ENCODE measurements around the gene XPNPEP2. TPM values are rescaled to one million over a fixed set of nuclear protein-coding genes. Genes with fewer than 3 reads are reported as not detected.
"Not testable (repeated sequence)": the region's sequence is repeated elsewhere in the genome, so short reads cannot be mapped to it uniquely, and the experiment has no call there.

XPNPEP2 gene
- total and polyA plus RNA-seq, 9 donors = 3.0 to 12.9 (median 4.7) TPM

DNA sequence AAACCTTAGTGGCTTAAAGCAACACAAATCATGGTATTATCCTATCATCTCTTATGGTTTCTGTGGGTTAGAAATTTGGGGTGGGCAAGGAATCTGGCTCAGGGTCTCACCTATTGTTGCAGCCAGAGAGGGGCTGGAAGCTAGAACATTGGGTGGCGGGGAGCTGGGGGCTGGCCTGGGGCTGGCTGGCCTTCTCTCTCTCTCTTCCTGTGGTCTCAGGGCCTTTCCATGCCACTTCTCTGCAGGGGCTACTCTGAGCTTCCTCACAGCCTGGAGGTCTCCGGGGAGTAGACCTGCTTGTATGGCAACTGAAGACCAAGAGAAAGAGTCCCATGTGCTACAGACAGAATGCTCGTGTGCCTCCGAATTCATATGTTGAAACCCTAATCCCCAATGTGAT is 10.7 kb upstream of the XPNPEP2 start:
- WGBS (ENCODE audit: insufficient coverage) = 75% methylated on average over 1 of the region's 4 CpGs
- Histone ChIP-seq H3K9me3 (replicated peaks; ENCODE audit: control insufficient read depth, low read depth, low read length) (no peaks in the 10 kb centered on the region), H3K4me3 (ENCODE audit: low read length) (no peak overlapping the region), H3K27ac (ENCODE audit: low read length) (no peak overlapping the region), H3K4me1 (ENCODE audit: control insufficient read depth, insufficient read depth, low read length) (no peaks in the 10 kb centered on the region), H3K27me3 (ENCODE audit: control insufficient read depth, insufficient read depth, low read length) (peaks cover 21% of the 10 kb centered on the region), H3K36me3 (ENCODE audit: control insufficient read depth, insufficient read depth, low read length) (no peaks in the 10 kb centered on the region)
- no peak for DNase-seq

DNA sequence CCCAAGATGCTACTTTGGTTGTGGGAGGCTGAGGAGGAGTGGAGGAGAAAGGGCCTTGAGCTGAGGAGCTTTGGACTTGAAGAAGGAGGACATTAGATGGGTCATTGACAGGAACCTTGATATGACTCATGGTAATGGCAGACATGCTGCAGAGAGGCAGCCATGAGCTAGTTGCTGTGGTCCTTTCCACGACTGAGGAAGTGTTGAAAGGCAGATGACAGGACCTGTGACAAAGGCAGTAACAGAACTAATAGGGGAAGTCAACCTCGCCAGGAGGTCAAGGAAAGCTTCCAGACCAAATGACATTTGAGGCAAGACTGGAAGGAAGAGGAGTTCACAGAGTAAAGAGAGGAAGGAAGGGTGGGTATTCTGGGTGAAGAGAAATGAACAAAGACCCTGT is 7.6 kb upstream of the XPNPEP2 start:
- 45% methylated on average over 2 of the region's 2 CpGs for WGBS (ENCODE audit: insufficient coverage)
- peaks cover 30% of the 10 kb centered on the region for H3K27me3 ChIP-seq (ENCODE audit: control insufficient read depth, insufficient read depth, low read length)
- no peaks in the 10 kb centered on the region for H3K4me1 ChIP-seq (ENCODE audit: control insufficient read depth, insufficient read depth, low read length)
- H3K4me3 ChIP-seq (ENCODE audit: low read length) = no peak overlapping the region
- H3K36me3 ChIP-seq (ENCODE audit: control insufficient read depth, insufficient read depth, low read length) = no peaks in the 10 kb centered on the region
- no peaks in the 10 kb centered on the region for H3K9me3 ChIP-seq (replicated peaks; ENCODE audit: control insufficient read depth, low read depth, low read length)
- H3K27ac ChIP-seq (ENCODE audit: low read length) = no peak overlapping the region
- DNase-seq = no peak

DNA sequence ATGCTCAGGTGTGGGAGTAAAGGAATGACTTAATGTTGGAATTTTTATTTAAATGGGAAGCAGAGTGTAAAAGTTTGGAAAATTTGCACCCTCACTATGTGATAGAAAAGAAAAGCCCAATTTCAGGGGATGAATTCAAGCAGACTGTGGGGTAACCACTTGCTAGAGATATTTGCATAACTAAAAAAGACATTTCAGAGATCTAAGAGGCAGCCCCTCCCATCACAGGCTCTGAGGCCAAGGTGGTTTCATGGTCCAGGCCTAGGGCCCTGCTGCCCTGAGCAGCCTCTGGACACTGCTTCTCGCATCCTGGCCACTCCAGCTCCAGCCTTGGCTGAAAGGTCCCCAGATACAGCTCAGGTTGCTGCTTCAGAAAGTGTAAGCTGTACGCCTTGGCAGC is 5.9 kb upstream of the XPNPEP2 start:
- DNase-seq = no peak
- H3K9me3 ChIP-seq (replicated peaks; ENCODE audit: control insufficient read depth, low read depth, low read length) = no peaks in the 10 kb centered on the region
- 56% methylated on average over 1 of the region's 2 CpGs for WGBS (ENCODE audit: insufficient coverage)
- H3K4me3 ChIP-seq (ENCODE audit: low read length) = no peak overlapping the region
- H3K4me1 ChIP-seq (ENCODE audit: control insufficient read depth, insufficient read depth, low read length) = peaks cover 7% of the 10 kb centered on the region
- H3K27ac ChIP-seq (ENCODE audit: low read length) = no peak overlapping the region
- no peaks in the 10 kb centered on the region for H3K36me3 ChIP-seq (ENCODE audit: control insufficient read depth, insufficient read depth, low read length)
- peaks cover 35% of the 10 kb centered on the region for H3K27me3 ChIP-seq (ENCODE audit: control insufficient read depth, insufficient read depth, low read length)

DNA sequence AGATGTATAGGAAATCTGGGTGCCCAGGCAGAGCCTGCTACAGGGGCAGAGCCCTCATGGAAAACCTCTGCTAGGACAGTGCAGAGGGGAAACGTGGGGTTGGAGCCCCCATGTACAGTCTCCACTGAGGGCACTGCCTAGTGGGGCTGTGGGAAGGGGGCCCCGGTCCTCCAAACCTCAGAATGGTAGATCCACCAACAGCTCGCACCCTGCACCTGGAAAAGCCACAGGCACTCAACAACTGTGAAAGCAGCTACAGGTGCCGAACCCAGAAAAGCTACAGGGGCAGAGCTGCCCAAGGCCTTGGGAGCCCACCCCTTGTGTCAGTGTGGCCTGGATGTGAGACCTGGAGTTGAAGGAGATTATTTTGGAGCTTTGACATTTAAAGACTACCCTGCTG is 5.4 kb upstream of the XPNPEP2 start:
- 63% methylated on average over 3 of the region's 4 CpGs for WGBS (ENCODE audit: insufficient coverage)
- Histone ChIP-seq H3K36me3 (ENCODE audit: control insufficient read depth, insufficient read depth, low read length) (no peaks in the 10 kb centered on the region), H3K27me3 (ENCODE audit: control insufficient read depth, insufficient read depth, low read length) (peaks cover 36% of the 10 kb centered on the region), H3K4me1 (ENCODE audit: control insufficient read depth, insufficient read depth, low read length) (peaks cover 12% of the 10 kb centered on the region), H3K9me3 (replicated peaks; ENCODE audit: control insufficient read depth, low read depth, low read length) (no peaks in the 10 kb centered on the region), H3K4me3 (ENCODE audit: low read length) (no peak overlapping the region), H3K27ac (ENCODE audit: low read length) (no peak overlapping the region)
- DNase-seq = no peak

DNA sequence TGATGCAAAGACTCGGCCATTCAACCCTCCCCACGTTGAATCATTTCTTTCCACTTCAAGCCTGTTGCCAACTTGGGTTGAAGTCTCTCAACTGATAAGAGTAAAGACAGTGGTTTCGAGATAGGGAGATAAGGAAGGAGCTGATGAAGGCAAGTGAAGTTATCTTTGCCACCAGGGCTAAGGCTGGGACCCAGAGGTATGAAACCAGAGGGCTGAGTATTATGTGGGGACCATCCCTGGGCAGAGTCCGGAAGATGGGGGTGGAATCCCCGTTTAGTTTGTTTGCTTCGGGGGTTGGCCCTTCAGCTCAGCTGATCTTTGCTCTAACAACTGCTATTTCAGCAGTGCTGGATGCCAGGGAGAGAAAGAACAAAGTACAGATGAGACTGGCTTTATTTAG is 2.3 kb upstream of the XPNPEP2 start:
- Histone ChIP-seq H3K9me3 (replicated peaks; ENCODE audit: control insufficient read depth, low read depth, low read length) (no peaks in the 10 kb centered on the region), H3K4me3 (ENCODE audit: low read length) (no peak overlapping the region), H3K27ac (ENCODE audit: low read length) (no peak overlapping the region), H3K27me3 (ENCODE audit: control insufficient read depth, insufficient read depth, low read length) (peaks cover 43% of the 10 kb centered on the region), H3K36me3 (ENCODE audit: control insufficient read depth, insufficient read depth, low read length) (no peaks in the 10 kb centered on the region), H3K4me1 (ENCODE audit: control insufficient read depth, insufficient read depth, low read length) (peaks cover 25% of the 10 kb centered on the region)
- WGBS (ENCODE audit: insufficient coverage) = 65% methylated on average over 2 of the region's 6 CpGs
- no peak for DNase-seq

DNA sequence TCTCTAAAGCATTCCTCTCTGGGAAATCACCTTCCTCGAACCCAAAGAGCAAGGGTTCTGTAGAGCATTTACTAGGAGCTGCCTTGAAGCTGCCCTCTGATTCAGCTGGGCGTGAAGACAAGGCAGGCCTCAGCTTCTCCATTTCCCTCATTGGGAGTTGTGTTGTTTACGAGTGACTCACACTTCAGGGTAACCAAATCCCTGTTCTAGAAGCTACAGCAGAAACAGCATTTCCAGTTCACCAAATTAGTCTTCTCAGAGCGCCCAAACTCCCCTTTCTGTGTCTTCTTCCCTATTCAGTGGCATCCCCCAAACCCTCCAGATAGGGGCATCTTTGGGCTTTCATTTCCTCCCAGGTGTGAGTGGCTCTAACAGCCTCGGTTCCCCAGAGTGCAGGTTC is 863 bp upstream of the XPNPEP2 start:
- Histone ChIP-seq H3K36me3 (ENCODE audit: control insufficient read depth, insufficient read depth, low read length) (no peaks in the 10 kb centered on the region), H3K9me3 (replicated peaks; ENCODE audit: control insufficient read depth, low read depth, low read length) (no peaks in the 10 kb centered on the region), H3K4me1 (ENCODE audit: control insufficient read depth, insufficient read depth, low read length) (peaks cover 29% of the 10 kb centered on the region), H3K27me3 (ENCODE audit: control insufficient read depth, insufficient read depth, low read length) (peaks cover 38% of the 10 kb centered on the region), H3K27ac (ENCODE audit: low read length) (peak overlapping the region; percentile 74), H3K4me3 (ENCODE audit: low read length) (no peak overlapping the region)
- DNase-seq = peak; percentile 31
- 53% methylated on average over 3 of the region's 5 CpGs for WGBS (ENCODE audit: insufficient coverage)

DNA sequence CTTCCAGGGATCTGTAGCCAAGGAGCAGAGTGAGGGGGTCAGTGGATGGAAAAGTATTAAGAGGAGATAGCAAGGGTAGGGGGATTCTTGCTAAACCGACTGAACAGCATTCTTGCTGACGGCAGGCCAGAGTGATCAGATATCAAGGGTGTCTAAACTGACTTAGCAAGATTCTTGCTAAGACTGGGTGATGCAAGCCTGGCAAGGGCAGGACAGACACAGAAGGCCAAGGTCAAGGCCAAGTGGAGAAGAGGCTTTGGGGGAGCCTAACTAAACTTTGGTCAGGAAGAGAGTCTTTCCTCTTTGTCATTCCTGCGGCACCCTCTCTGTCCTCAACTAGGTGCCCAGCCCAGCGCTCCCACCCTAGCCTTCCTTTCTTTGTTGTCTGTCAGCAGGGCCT is 799 bp downstream of the XPNPEP2 start:
- DNase-seq = peak; percentile 20
- H3K4me3 ChIP-seq (ENCODE audit: low read length) = no peak overlapping the region
- no peaks in the 10 kb centered on the region for H3K36me3 ChIP-seq (ENCODE audit: control insufficient read depth, insufficient read depth, low read length)
- H3K27ac ChIP-seq (ENCODE audit: low read length) = no peak overlapping the region
- H3K9me3 ChIP-seq (replicated peaks; ENCODE audit: control insufficient read depth, low read depth, low read length) = no peaks in the 10 kb centered on the region
- peaks cover 30% of the 10 kb centered on the region for H3K4me1 ChIP-seq (ENCODE audit: control insufficient read depth, insufficient read depth, low read length)
- peaks cover 43% of the 10 kb centered on the region for H3K27me3 ChIP-seq (ENCODE audit: control insufficient read depth, insufficient read depth, low read length)
- WGBS (ENCODE audit: insufficient coverage) = 66% methylated on average over 4 of the region's 4 CpGs

DNA sequence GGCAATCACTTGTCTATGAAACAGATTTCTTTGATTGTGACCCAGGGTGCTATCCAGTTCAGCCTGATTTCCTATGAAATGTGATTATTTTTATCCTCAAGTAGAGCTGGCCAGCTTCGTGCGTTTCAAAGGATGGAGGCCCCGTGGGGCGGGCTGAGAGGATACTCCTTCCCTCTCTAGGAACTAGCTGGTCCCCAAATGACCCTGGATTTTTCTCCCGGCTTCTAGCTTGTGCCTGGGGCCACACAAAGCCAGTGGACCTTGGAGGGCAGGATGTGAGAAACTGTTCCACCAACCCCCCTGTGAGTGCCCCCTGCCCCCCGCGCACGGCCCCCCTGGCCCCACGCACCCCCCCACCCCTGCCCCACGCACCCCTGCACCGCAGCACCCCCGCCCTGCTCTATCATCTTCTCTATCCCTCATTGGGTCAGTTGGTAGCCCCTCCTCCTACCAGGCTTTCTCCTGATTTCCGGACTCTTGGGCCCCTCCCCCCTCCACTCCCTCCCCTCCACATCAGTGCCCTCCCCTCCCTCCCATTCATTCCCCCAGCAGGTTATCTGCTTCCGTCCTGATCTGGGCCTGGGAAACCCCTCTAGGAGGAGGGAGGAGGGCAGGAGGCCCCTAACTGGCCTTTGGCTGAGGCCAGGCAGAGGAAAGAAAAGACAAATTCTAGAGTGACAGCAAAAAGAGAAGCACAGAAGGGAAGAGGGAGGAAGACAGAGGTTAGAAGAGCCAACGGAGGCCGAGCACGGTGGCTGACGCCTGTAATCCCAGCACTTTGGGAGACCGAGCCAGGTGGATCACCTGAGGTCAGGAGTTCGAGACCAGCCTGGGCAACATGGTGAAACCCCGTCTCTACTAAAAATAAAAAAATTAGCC is 3.3 kb downstream of the XPNPEP2 start:
- H3K27me3 ChIP-seq (ENCODE audit: control insufficient read depth, insufficient read depth, low read length) = peaks cover 40% of the 10 kb centered on the region
- H3K4me1 ChIP-seq (ENCODE audit: control insufficient read depth, insufficient read depth, low read length) = peaks cover 29% of the 10 kb centered on the region
- WGBS (ENCODE audit: insufficient coverage) = 75% methylated on average over 7 of the region's 21 CpGs
- H3K36me3 ChIP-seq (ENCODE audit: control insufficient read depth, insufficient read depth, low read length) = no peaks in the 10 kb centered on the region
- H3K9me3 ChIP-seq (replicated peaks; ENCODE audit: control insufficient read depth, low read depth, low read length) = no peaks in the 10 kb centered on the region
- no peak overlapping the region for H3K27ac ChIP-seq (ENCODE audit: low read length)
- H3K4me3 ChIP-seq (ENCODE audit: low read length) = no peak overlapping the region
- peak; percentile 42 for DNase-seq

DNA sequence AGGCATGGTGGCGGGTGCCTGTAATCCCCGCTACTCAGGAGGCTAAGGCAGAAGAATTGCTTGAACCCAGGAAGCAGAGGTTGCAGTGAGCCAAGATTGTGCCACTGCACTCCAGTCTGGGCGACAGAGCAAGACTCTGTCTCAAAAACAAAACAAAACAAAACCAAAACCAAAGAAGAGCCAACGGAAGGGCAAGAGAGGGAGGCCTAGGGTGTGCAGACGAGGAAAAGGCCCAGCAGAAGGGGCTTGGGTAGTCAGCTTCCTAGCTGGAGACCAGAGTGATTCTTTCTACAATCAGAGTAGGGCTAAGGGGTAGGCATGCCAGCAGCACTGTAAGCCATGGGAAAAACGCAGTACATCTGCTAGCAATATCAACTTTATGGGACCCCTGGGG is 4.0 kb downstream of the XPNPEP2 start:
- not testable (repeated sequence) for H3K4me3 ChIP-seq (ENCODE audit: low read length); H3K27ac ChIP-seq (ENCODE audit: low read length); H3K36me3 ChIP-seq (ENCODE audit: control insufficient read depth, insufficient read depth, low read length); H3K9me3 ChIP-seq (replicated peaks; ENCODE audit: control insufficient read depth, low read depth, low read length); DNase-seq
- 36% methylated on average over 3 of the region's 6 CpGs for WGBS (ENCODE audit: insufficient coverage)
- Histone ChIP-seq H3K27me3 (ENCODE audit: control insufficient read depth, insufficient read depth, low read length) (peaks cover 40% of the 10 kb centered on the region), H3K4me1 (ENCODE audit: control insufficient read depth, insufficient read depth, low read length) (peaks cover 24% of the 10 kb centered on the region)

DNA sequence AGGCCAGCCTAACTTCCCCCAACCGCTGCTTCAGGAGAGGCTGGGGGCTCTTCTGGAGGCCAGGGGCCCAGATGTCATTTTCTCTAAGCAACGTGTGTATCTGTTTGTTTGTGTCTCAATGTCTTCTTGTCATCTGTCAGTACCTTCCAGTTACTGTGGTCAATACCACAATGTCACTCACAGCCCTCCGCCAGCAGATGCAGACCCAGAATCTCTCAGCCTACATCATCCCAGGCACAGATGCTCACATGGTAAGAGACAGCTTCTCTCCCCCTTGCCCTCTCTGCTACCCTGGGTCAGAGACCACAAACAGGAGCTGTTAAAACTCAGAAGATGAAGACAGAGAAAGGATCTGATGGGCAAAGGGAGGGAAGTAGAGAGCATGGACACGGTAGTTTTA is 5.0 kb downstream of the XPNPEP2 start:
- 100% methylated on average over 1 of the region's 4 CpGs for WGBS (ENCODE audit: insufficient coverage)

More for the DNA sequence above, 5.0 kb downstream of the XPNPEP2 start:
- Histone ChIP-seq H3K9me3 (replicated peaks; ENCODE audit: control insufficient read depth, low read depth, low read length) (no peaks in the 10 kb centered on the region), H3K4me3 (ENCODE audit: low read length) (no peak overlapping the region), H3K36me3 (ENCODE audit: control insufficient read depth, insufficient read depth, low read length) (no peaks in the 10 kb centered on the region), H3K27ac (ENCODE audit: low read length) (no peak overlapping the region), H3K4me1 (ENCODE audit: control insufficient read depth, insufficient read depth, low read length) (peaks cover 16% of the 10 kb centered on the region), H3K27me3 (ENCODE audit: control insufficient read depth, insufficient read depth, low read length) (peaks cover 35% of the 10 kb centered on the region)
- DNase-seq = no peak

Measured in muscle of leg (tissue), 11 donors.